HEK293 (cell line): ENCODE measurements around the gene RAC3.
A peak's percentile ranks its signal among the peaks of the same experiment; 100 is the strongest.

ENCODE experiments used
- CTCF ChIA-PET: fragments of 350-600 bp; formaldehyde crosslinking; extraction: SDS; loops from one replicate; lab custom pipeline; 2021; ENCODE audit warnings: antibody characterized with exemption; lab: Yijun Ruan, JAX
- POLR2A ChIA-PET: fragments of 300-600 bp; formaldehyde crosslinking; extraction: SDS; loops from one replicate; lab custom pipeline; 2020; ENCODE audit warnings: antibody characterized with exemption, inconsistent platforms; lab: Yijun Ruan, JAX
- H3K27ac ChIP-seq: fragments of 200-500 bp; sonication (Bioruptor generic); 2 replicates; pipeline ENCODE4 v1.5.1; 2014; ENCODE audit warnings: low read depth, low read length, control low read depth, inconsistent platforms; ENCODE audit errors: extremely low read depth
- H3K36me3 ChIP-seq, 2 experiments: fragments of 200-500 bp in 1 of 2; sonication (Bioruptor generic) in 1 of 2; 1 replicate in 1 of 2; 2 replicates in 1 of 2; pipeline ENCODE4 v1.5.1; 2014 to 2017; ENCODE audit warnings: inconsistent platforms in 2 of 2, low read length in 2 of 2; ENCODE audit not compliant: control insufficient read depth in 2 of 2, insufficient read depth in 1 of 2
- H3K4me1 ChIP-seq: fragments of 200-500 bp; sonication (Bioruptor generic); 2 replicates; pipeline ENCODE4 v1.5.1; 2014; ENCODE audit warnings: mild to moderate bottlenecking, low read length, inconsistent platforms; ENCODE audit not compliant: control insufficient read depth, insufficient read depth
- H3K4me3 ChIP-seq: 2 replicates; pipeline ENCODE4 v1.5.1; 2011; ENCODE audit warnings: low read depth, mild to moderate bottlenecking, control low read depth, low read length, moderate library complexity
- H3K9me3 ChIP-seq: fragments of 200-500 bp; sonication (Bioruptor generic); 2 replicates; pipeline ENCODE4 v1.5.1; 2014; ENCODE audit warnings: low read depth, low read length, inconsistent platforms; ENCODE audit not compliant: control insufficient read depth, insufficient read depth
- FEZF1 ChIP-seq: fragments of 450-650 bp; formaldehyde crosslinking; IDR thresholded peaks from 2 replicates; pipeline ENCODE4 v1.5.1; 2016; ENCODE audit warnings: missing biosample characterization, missing genetic modification characterization
- GLIS2 ChIP-seq: fragments of 450-650 bp; formaldehyde crosslinking; IDR thresholded peaks from 2 replicates; pipeline ENCODE4 v1.5.1; 2016; ENCODE audit warnings: missing biosample characterization, missing genetic modification characterization
- KLF10 ChIP-seq: fragments of 450-650 bp; IDR thresholded peaks from 2 replicates; pipeline ENCODE4 v1.5.1; 2018; ENCODE audit warnings: missing biosample characterization, mild to moderate bottlenecking, missing genetic modification characterization
- SP7 ChIP-seq: fragments of 450-650 bp; formaldehyde crosslinking; IDR thresholded peaks from 2 replicates; pipeline ENCODE4 v1.5.1; 2016; ENCODE audit warnings: missing biosample characterization, missing genetic modification characterization
- ZBTB20 ChIP-seq: fragments of 450-650 bp; formaldehyde crosslinking; IDR thresholded peaks from 2 replicates; pipeline ENCODE4 v1.5.1; 2016; ENCODE audit warnings: missing biosample characterization, missing genetic modification characterization
- ZFP41 ChIP-seq: fragments of 450-650 bp; formaldehyde crosslinking; IDR thresholded peaks from 2 replicates; pipeline ENCODE4 v1.5.1; 2016; ENCODE audit warnings: missing biosample characterization, missing genetic modification characterization, borderline replicate concordance
- ZFP69B ChIP-seq: fragments of 450-650 bp; formaldehyde crosslinking; IDR thresholded peaks from 2 replicates; pipeline ENCODE4 v1.5.1; 2016; ENCODE audit warnings: missing biosample characterization, missing genetic modification characterization
- ZIC2 ChIP-seq: fragments of 450-650 bp; formaldehyde crosslinking; IDR thresholded peaks from 2 replicates; pipeline ENCODE4 v1.5.1; 2016; ENCODE audit warnings: missing biosample characterization, missing genetic modification characterization
- ZNF155 ChIP-seq: fragments of 450-650 bp; formaldehyde crosslinking; IDR thresholded peaks from 2 replicates; pipeline ENCODE4 v1.5.1; 2016; ENCODE audit warnings: missing biosample characterization, missing genetic modification characterization
- ZNF521 ChIP-seq: fragments of 450-650 bp; formaldehyde crosslinking; IDR thresholded peaks from 2 replicates; pipeline ENCODE4 v1.5.1; 2017; ENCODE audit warnings: missing biosample characterization, mild to moderate bottlenecking, missing genetic modification characterization
- ZNF600 ChIP-seq: fragments of 450-650 bp; formaldehyde crosslinking; IDR thresholded peaks from 2 replicates; pipeline ENCODE4 v1.5.1; 2016; ENCODE audit warnings: missing biosample characterization, missing genetic modification characterization
- ZNF768 ChIP-seq: fragments of 450-650 bp; formaldehyde crosslinking; IDR thresholded peaks from 2 replicates; pipeline ENCODE4 v1.5.1; 2018; ENCODE audit warnings: missing biosample characterization, mild to moderate bottlenecking, missing genetic modification characterization
- ZNF776 ChIP-seq: fragments of 450-650 bp; formaldehyde crosslinking; IDR thresholded peaks from 2 replicates; pipeline ENCODE4 v1.5.0; 2017; ENCODE audit warnings: missing biosample characterization, missing genetic modification characterization, borderline replicate concordance
- ZNF785 ChIP-seq: fragments of 450-650 bp; formaldehyde crosslinking; IDR thresholded peaks from 2 replicates; pipeline ENCODE4 v1.5.1; 2016; ENCODE audit warnings: missing biosample characterization, missing genetic modification characterization
- ZNF791 ChIP-seq: fragments of 450-650 bp; formaldehyde crosslinking; IDR thresholded peaks from 2 replicates; pipeline ENCODE4 v1.5.1; 2016; ENCODE audit warnings: missing biosample characterization, missing genetic modification characterization
- TF ChIP-seq, protein P1 (sequence below): fragments of 450-650 bp; formaldehyde crosslinking; IDR thresholded peaks from 2 replicates; pipeline ENCODE4 v1.5.1; 2016; ENCODE audit warnings: missing biosample characterization, missing genetic modification characterization
- TF ChIP-seq, protein P2 (sequence below): fragments of 450-650 bp; formaldehyde crosslinking; IDR thresholded peaks from 2 replicates; pipeline ENCODE4 v1.5.1; 2016; ENCODE audit warnings: missing biosample characterization, missing genetic modification characterization, borderline replicate concordance
- TF ChIP-seq, protein P3 (sequence below): fragments of 450-650 bp; formaldehyde crosslinking; IDR thresholded peaks from 2 replicates; pipeline ENCODE4 v1.5.1; 2016; ENCODE audit warnings: missing biosample characterization, missing genetic modification characterization
- TF ChIP-seq, protein P4 (sequence below): fragments of 450-650 bp; formaldehyde crosslinking; IDR thresholded peaks from 2 replicates; pipeline ENCODE4 v1.5.1; 2016; ENCODE audit warnings: missing biosample characterization, missing genetic modification characterization
- TF ChIP-seq, protein P5 (sequence below): fragments of 450-650 bp; formaldehyde crosslinking; IDR thresholded peaks from 2 replicates; pipeline ENCODE4 v1.5.1; 2016; ENCODE audit warnings: missing biosample characterization, missing genetic modification characterization, borderline replicate concordance

RAC3 gene

DNA sequence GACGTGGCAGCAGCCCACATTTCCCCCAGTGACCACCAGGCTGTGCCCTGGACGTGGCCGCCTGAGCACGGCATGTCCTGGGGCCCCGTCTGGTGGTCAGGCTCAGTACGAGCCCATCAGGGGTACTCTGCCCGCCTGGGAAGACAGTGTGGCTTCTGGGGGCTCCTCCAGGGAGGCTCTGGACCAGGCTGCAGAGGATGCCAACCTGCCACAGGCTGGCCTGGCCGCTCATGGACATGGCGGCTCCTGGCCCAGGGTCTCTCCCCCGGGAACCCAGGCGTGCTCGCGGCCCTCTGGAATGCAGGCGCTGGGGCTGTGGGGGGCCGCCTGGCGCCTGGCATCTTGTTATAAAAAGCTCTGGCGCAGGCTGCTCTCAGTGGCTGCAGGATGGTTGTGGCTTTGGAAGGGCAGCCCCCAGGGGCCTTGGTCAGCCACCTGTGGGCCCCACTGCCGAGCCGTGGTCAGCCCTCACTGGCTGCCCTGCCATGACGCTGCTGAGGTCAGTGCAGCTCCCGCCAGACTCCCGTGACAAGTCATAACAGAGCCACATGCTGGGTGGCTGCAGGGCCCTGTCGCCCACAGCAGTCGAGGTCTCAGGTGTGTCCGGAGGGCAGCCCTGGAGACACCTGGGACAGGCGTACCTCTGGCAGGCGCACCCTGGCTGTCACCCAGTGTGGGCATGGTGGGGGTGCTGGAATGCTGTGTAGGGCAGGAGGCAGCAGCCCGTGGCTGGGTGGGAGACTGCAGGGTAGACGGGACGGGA lies 23.8 kb upstream of the RAC3 start:
- H3K4me3 ChIP-seq = no peak overlapping the region
- CTCF ChIA-PET = interaction anchor here (1.5 to 4.7 kb wide), 2 partner anchors 13 to 48 kb away, joined by 8 to 30 read pairs; no protein-coding TSS in a partner anchor
- no peaks in the 10 kb centered on the region for H3K9me3 ChIP-seq
- H3K36me3 ChIP-seq = peaks cover 0 to 5% of the 10 kb centered on the region in 2 experiments; a peak in 1 of 3 replicates
- no peak overlapping the region for H3K27ac ChIP-seq
- POLR2A ChIA-PET = interaction anchor here (1.0 kb wide), 1 partner anchor 12 kb away, joined by 3 read pairs; no protein-coding TSS in a partner anchor
- H3K4me1 ChIP-seq = peaks cover 6% of the 10 kb centered on the region; the same call in 1 of the 2 replicates
- TF ChIP-seq FEZF1 (tag by site-specific recombination) = no peak
- TF ChIP-seq, protein P1, sequence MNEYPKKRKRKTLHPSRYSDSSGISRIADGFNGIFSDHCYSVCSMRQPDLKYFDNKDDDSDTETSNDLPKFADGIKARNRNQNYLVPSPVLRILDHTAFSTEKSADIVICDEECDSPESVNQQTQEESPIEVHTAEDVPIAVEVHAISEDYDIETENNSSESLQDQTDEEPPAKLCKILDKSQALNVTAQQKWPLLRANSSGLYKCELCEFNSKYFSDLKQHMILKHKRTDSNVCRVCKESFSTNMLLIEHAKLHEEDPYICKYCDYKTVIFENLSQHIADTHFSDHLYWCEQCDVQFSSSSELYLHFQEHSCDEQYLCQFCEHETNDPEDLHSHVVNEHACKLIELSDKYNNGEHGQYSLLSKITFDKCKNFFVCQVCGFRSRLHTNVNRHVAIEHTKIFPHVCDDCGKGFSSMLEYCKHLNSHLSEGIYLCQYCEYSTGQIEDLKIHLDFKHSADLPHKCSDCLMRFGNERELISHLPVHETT = no peak
- TF ChIP-seq ZIC2 (tag by site-specific recombination) = 0 out of 2 replicates have a peak, but pooled peaks have one; percentile 8
- no peak for TF ChIP-seq ZBTB20 (tag by site-specific recombination)
- no peak for TF ChIP-seq ZNF768 (tag by site-specific recombination)
- no peak for TF ChIP-seq ZNF521 (tag by site-specific recombination)
- peak; percentile 42; the same call in 1 of the 2 replicates for TF ChIP-seq ZFP69B (tag by site-specific recombination)
- TF ChIP-seq, protein P2, sequence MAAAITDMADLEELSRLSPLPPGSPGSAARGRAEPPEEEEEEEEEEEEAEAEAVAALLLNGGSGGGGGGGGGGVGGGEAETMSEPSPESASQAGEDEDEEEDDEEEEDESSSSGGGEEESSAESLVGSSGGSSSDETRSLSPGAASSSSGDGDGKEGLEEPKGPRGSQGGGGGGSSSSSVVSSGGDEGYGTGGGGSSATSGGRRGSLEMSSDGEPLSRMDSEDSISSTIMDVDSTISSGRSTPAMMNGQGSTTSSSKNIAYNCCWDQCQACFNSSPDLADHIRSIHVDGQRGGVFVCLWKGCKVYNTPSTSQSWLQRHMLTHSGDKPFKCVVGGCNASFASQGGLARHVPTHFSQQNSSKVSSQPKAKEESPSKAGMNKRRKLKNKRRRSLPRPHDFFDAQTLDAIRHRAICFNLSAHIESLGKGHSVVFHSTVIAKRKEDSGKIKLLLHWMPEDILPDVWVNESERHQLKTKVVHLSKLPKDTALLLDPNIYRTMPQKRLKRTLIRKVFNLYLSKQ (tag by site-specific recombination) = no peak
- peak; percentile 31; the same call in 1 of the 2 replicates for TF ChIP-seq ZNF600 (tag by site-specific recombination)
- no peak for TF ChIP-seq ZNF776 (tag by site-specific recombination)

DNA sequence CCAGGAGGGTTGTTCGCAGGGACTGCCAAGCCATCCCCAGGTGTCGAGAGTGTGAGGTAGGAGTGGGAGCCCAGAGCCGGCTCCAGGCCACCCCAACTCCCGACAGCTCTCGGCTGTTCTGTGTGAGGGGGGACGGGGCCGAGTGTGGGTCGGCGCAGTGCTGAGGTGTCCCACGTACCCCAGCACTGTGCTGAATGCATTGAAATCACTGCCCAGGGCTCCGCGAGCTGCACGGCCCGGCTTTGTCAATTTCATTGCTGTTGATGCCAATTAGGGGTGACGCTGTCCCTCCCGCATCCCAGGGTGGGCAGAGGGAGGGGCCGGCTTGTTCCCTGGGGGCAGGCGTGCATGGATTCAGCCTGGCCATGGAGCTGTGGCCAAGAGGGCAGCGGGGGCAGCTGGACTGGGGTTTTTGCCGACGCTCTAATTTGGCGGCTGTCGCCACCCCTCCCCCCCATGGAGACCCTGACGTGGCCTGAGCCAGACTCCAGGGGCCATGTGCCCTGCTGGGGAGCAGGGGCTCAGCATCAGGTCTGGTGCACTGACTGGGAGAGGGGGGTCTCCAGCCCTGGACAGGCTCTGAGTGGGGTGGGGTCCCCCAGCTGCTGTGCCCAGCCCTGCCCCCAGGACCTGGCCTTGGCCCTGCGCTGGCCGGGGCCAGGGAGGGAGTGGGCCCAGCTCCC lies 23.1 kb upstream of the RAC3 start:
- ChIA-PET CTCF (interaction anchor here (0.7 to 4.7 kb wide), 3 partner anchors 12 to 49 kb away, joined by 3 to 30 read pairs (median 8); partner anchors contain the start of gene NOTUM), POLR2A (interaction anchor here (1.0 kb wide), 1 partner anchor 11 kb away, joined by 3 read pairs; no protein-coding TSS in a partner anchor)
- H3K36me3 ChIP-seq = peaks cover 0 to 5% of the 10 kb centered on the region in 2 experiments; a peak in 1 of 3 replicates
- TF ChIP-seq, protein P3, sequence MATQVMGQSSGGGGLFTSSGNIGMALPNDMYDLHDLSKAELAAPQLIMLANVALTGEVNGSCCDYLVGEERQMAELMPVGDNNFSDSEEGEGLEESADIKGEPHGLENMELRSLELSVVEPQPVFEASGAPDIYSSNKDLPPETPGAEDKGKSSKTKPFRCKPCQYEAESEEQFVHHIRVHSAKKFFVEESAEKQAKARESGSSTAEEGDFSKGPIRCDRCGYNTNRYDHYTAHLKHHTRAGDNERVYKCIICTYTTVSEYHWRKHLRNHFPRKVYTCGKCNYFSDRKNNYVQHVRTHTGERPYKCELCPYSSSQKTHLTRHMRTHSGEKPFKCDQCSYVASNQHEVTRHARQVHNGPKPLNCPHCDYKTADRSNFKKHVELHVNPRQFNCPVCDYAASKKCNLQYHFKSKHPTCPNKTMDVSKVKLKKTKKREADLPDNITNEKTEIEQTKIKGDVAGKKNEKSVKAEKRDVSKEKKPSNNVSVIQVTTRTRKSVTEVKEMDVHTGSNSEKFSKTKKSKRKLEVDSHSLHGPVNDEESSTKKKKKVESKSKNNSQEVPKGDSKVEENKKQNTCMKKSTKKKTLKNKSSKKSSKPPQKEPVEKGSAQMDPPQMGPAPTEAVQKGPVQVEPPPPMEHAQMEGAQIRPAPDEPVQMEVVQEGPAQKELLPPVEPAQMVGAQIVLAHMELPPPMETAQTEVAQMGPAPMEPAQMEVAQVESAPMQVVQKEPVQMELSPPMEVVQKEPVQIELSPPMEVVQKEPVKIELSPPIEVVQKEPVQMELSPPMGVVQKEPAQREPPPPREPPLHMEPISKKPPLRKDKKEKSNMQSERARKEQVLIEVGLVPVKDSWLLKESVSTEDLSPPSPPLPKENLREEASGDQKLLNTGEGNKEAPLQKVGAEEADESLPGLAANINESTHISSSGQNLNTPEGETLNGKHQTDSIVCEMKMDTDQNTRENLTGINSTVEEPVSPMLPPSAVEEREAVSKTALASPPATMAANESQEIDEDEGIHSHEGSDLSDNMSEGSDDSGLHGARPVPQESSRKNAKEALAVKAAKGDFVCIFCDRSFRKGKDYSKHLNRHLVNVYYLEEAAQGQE (tag by site-specific recombination) = no peak
- no peak for TF ChIP-seq ZNF791
- TF ChIP-seq ZFP41 = no peak
- TF ChIP-seq, protein P4, sequence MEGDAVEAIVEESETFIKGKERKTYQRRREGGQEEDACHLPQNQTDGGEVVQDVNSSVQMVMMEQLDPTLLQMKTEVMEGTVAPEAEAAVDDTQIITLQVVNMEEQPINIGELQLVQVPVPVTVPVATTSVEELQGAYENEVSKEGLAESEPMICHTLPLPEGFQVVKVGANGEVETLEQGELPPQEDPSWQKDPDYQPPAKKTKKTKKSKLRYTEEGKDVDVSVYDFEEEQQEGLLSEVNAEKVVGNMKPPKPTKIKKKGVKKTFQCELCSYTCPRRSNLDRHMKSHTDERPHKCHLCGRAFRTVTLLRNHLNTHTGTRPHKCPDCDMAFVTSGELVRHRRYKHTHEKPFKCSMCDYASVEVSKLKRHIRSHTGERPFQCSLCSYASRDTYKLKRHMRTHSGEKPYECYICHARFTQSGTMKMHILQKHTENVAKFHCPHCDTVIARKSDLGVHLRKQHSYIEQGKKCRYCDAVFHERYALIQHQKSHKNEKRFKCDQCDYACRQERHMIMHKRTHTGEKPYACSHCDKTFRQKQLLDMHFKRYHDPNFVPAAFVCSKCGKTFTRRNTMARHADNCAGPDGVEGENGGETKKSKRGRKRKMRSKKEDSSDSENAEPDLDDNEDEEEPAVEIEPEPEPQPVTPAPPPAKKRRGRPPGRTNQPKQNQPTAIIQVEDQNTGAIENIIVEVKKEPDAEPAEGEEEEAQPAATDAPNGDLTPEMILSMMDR (tag by site-specific recombination) = no peak
- TF ChIP-seq, protein P5, sequence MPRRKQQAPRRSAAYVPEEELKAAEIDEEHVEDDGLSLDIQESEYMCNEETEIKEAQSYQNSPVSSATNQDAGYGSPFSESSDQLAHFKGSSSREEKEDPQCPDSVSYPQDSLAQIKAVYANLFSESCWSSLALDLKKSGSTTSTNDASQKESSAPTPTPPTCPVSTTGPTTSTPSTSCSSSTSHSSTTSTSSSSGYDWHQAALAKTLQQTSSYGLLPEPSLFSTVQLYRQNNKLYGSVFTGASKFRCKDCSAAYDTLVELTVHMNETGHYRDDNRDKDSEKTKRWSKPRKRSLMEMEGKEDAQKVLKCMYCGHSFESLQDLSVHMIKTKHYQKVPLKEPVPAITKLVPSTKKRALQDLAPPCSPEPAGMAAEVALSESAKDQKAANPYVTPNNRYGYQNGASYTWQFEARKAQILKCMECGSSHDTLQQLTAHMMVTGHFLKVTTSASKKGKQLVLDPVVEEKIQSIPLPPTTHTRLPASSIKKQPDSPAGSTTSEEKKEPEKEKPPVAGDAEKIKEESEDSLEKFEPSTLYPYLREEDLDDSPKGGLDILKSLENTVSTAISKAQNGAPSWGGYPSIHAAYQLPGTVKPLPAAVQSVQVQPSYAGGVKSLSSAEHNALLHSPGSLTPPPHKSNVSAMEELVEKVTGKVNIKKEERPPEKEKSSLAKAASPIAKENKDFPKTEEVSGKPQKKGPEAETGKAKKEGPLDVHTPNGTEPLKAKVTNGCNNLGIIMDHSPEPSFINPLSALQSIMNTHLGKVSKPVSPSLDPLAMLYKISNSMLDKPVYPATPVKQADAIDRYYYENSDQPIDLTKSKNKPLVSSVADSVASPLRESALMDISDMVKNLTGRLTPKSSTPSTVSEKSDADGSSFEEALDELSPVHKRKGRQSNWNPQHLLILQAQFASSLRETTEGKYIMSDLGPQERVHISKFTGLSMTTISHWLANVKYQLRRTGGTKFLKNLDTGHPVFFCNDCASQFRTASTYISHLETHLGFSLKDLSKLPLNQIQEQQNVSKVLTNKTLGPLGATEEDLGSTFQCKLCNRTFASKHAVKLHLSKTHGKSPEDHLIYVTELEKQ (tag by site-specific recombination) = no peak
- no peak for TF ChIP-seq ZNF155 (tag by site-specific recombination)
- no peak for TF ChIP-seq ZFP69B (tag by site-specific recombination)
- no peak for TF ChIP-seq ZNF785 (tag by site-specific recombination)
- peak; percentile 13; the same call in 1 of the 2 replicates for TF ChIP-seq GLIS2 (tag by site-specific recombination)
- TF ChIP-seq SP7 (tag by site-specific recombination) = no peak
- TF ChIP-seq KLF10 (tag by site-specific recombination) = no peak

More for the DNA sequence above, 23.1 kb upstream of the RAC3 start:
- Histone ChIP-seq H3K4me3 (no peak overlapping the region), H3K4me1 (peaks cover 4% of the 10 kb centered on the region; the same call in 1 of the 2 replicates), H3K9me3 (no peaks in the 10 kb centered on the region), H3K27ac (no peak overlapping the region)
